NCI-H2196 treated with DMSO at 0.1 percent for 48 hours (cell line): ENCODE data around the gene NHLH2.

Experiments used
- DNase-seq: peaks from one replicate; lab custom pipeline; 2025; ENCODE audit not compliant: unreplicated experiment; lab: John Stamatoyannopoulos, UW

NHLH2 gene

GRCh38 chr1:115805597-115805996, 35.3 kb downstream of the NHLH2 start:
- no peak for DNase-seq

- no peak for DNase-seq
Observed at GRCh38 chr1:115802416-115802815, 38.5 kb downstream of the NHLH2 start.

- DNase-seq = no peak
Observed at GRCh38 chr1:115797486-115797885, 43.4 kb downstream of the NHLH2 start.

- no peak for DNase-seq
Observed at GRCh38 chr1:115796897-115797296, 44.0 kb downstream of the NHLH2 start.

- DNase-seq = no peak
Observed at GRCh38 chr1:115796036-115796435, 44.9 kb downstream of the NHLH2 start.

- DNase-seq = no peak
Observed at GRCh38 chr1:115794976-115795639, 45.8 kb downstream of the NHLH2 start.

- no peak for DNase-seq
Observed at GRCh38 chr1:115793162-115793561, 47.8 kb downstream of the NHLH2 start.

GRCh38 chr1:115791816-115792215, 49.1 kb downstream of the NHLH2 start:
- no peak for DNase-seq

- DNase-seq = no peak
Observed at GRCh38 chr1:115790846-115791245, 50.1 kb downstream of the NHLH2 start.

GRCh38 chr1:115790356-115790755, 50.6 kb downstream of the NHLH2 start:
- DNase-seq = no peak
